Osteoblast (primary cell): ENCODE data around the gene DPPA5. TPM values are rescaled to one million over a fixed set of nuclear protein-coding genes. Genes with fewer than 3 reads are reported as not detected.
"Not testable (repeated sequence)": the region's sequence is repeated elsewhere in the genome, so short reads cannot be mapped to it uniquely, and the experiment has no call there.

Experiments
- DNase-seq: peaks from one replicate; pipeline ENCODE4 v3.0.0; 2011; ENCODE audit warnings: low spot score, mixed read lengths; ENCODE audit not compliant: insufficient read length; ENCODE audit errors: missing footprints
- H2AFZ ChIP-seq: 2 replicates; pipeline ENCODE4 v1.6.0; 2011; ENCODE audit warnings: mild to moderate bottlenecking, low read length
- H3K27ac ChIP-seq: 2 replicates; pipeline ENCODE4 v1.5.1; 2011; ENCODE audit warnings: mild to moderate bottlenecking, low read depth, low read length, moderate library complexity
- H3K27me3 ChIP-seq: 2 replicates; pipeline ENCODE4 v1.6.0; 2012; ENCODE audit warnings: mild to moderate bottlenecking, control low read depth, inconsistent platforms, low read length, moderate library complexity; ENCODE audit not compliant: insufficient read depth
- H3K36me3 ChIP-seq: 2 replicates; pipeline ENCODE4 v1.5.1; 2011; ENCODE audit warnings: mild to moderate bottlenecking, low read length, control low read depth, moderate library complexity; ENCODE audit not compliant: insufficient read depth
- H3K4me1 ChIP-seq: 2 replicates; pipeline ENCODE4 v1.5.1; 2011; ENCODE audit warnings: mild to moderate bottlenecking, low read length, control low read depth, moderate library complexity; ENCODE audit not compliant: insufficient read depth
- H3K4me2 ChIP-seq: 2 replicates; pipeline ENCODE4 v1.6.0; 2011; ENCODE audit warnings: mild to moderate bottlenecking, low read length; ENCODE audit not compliant: insufficient read depth
- H3K4me3 ChIP-seq: fragments of 200-600 bp; sonication (generic); 3 replicates; pipeline ENCODE4 v1.5.1; 2012; ENCODE audit warnings: mild to moderate bottlenecking, low read length, inconsistent platforms; ENCODE audit not compliant: insufficient read depth
- H3K79me2 ChIP-seq: 2 replicates; pipeline ENCODE4 v1.6.0; 2012; ENCODE audit warnings: mild to moderate bottlenecking, low read length, control low read depth, inconsistent platforms; ENCODE audit not compliant: insufficient read depth
- H3K9me3 ChIP-seq: 2 replicates; pipeline ENCODE4 v1.5.1; 2011; ENCODE audit warnings: low read depth, low read length, control low read depth
- H4K20me1 ChIP-seq: 2 replicates; pipeline ENCODE4 v1.6.0; 2012; ENCODE audit warnings: mild to moderate bottlenecking, low read length, control low read depth; ENCODE audit not compliant: insufficient read depth
- total RNA-seq: library from RNA; depleted of rRNA; stranded (reverse); fragments of >200 nt; gene quantifications from 2 replicates; pipeline ENCODE4 v1.2.3, GENCODE V29; 2012
- TF ChIP-seq, protein P1 (sequence below): IDR thresholded peaks from 2 replicates; pipeline ENCODE4 v1.5.1; 2011; ENCODE audit warnings: mild to moderate bottlenecking, low read depth, low read length, moderate library complexity; ENCODE audit errors: extremely low read depth

Gene DPPA5
- total RNA-seq, 1 donor, result not detected

DNA sequence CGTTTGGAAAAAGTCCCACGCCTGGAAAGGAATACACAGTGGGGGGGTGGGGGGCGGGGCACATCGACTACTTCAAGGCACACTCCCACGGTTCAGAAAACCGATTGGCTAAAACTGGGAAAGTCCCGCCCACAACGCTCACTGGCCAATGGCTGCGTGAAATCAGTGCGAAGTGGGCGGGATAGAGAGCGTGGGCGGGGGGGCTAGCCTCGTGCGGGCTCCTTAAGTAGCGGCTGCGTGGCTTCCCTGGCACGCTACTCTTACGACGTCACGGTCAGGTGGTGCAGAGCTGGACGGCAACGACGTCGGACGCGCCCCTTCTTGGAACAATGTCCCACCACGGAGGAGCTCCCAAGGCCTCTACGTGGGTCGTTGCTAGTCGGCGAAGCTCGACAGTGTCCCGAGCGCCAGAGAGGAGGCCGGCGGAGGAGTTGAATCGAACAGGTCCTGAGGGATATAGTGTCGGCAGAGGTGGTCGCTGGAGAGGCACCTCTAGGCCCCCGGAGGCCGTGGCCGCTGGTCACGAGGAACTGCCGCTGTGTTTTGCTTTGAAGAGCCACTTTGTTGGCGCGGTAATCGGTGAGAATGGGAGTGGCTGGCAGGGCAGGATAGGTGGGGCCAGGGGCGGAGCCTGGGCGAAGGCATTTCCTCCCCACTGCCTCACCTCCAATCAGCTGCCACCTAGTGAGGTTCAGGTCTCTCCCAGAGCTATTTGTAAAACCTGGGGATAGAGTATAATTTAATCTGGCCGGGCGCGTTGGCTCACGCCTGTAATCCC, 40.7 kb upstream of the DPPA5 start, which contains the start of gene DDX43:
DDX43 (plus strand) TSS at position 252 of the 778 bp plus-strand sequence; CDS start at position 330, 78 bp downstream.
- Histone ChIP-seq H3K27me3 (no peaks in the 10 kb centered on the region), H3K4me3 (peak within 1 kb of the TSS; percentile 54), H3K36me3 (no peaks in the 10 kb centered on the region), H4K20me1 (no peaks in the 10 kb centered on the region), H2AFZ (no peak within 1 kb of the TSS), H3K4me2 (no peak within 1 kb of the TSS), H3K4me1 (no peaks in the 10 kb centered on the region), H3K79me2 (no peaks in the 10 kb centered on the region), H3K27ac (peak within 1 kb of the TSS; percentile 33), H3K9me3 (no peaks in the 10 kb centered on the region)
- peak; percentile 88 for DNase-seq
- TF ChIP-seq, protein P1, sequence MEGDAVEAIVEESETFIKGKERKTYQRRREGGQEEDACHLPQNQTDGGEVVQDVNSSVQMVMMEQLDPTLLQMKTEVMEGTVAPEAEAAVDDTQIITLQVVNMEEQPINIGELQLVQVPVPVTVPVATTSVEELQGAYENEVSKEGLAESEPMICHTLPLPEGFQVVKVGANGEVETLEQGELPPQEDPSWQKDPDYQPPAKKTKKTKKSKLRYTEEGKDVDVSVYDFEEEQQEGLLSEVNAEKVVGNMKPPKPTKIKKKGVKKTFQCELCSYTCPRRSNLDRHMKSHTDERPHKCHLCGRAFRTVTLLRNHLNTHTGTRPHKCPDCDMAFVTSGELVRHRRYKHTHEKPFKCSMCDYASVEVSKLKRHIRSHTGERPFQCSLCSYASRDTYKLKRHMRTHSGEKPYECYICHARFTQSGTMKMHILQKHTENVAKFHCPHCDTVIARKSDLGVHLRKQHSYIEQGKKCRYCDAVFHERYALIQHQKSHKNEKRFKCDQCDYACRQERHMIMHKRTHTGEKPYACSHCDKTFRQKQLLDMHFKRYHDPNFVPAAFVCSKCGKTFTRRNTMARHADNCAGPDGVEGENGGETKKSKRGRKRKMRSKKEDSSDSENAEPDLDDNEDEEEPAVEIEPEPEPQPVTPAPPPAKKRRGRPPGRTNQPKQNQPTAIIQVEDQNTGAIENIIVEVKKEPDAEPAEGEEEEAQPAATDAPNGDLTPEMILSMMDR, result no peak

DNA sequence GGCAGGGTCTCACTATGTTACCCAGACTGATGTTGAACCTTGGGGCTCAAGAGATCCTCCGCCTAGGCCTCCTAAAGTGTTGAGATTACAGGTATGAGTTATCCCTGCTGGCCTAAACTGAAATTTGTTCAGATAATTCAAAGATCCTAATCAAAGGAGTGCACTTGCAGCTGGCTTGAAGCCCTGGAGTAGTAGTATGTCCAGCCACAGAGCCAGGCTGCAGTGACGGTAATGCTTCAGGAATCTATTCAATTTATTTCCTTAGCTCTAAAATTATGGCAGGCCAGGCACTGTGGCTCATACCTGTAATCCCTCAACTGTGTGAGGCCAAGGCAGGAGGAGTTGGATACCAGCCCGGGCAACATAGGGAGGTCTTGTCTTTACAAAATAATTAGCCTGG, 39.2 kb upstream of the DPPA5 start:
- Histone ChIP-seq H3K4me3 (no peak overlapping the region), H3K4me2 (no peak overlapping the region), H3K27me3 (no peaks in the 10 kb centered on the region), H3K4me1 (peaks cover 3% of the 10 kb centered on the region), H3K27ac (no peak overlapping the region), H3K79me2 (no peaks in the 10 kb centered on the region), H4K20me1 (no peaks in the 10 kb centered on the region), H2AFZ (no peak overlapping the region), H3K9me3 (no peaks in the 10 kb centered on the region), H3K36me3 (no peaks in the 10 kb centered on the region)
- peak; percentile 62 for DNase-seq
- TF ChIP-seq, protein P1, result no peak

DNA sequence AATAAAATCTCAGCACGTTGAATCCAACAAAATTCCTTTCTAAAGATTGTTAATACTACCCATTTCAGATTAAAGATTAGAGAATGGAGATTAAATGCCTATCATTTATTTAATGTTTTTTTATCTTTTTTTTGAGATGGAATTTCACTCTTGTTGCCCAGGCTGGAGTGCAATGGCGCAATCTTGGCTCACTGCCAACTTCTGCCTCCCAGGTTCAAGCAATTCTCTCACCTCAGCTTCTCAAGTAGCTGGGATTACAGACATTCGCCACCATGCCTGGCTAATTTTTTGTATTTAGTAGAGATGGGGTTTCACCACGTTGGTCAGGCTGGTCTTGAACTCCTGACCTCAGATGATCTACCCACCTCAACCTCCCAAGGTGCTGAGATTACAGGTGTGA, 38.1 kb upstream of the DPPA5 start:
- not testable (repeated sequence) for H3K4me2 ChIP-seq, H3K27me3 ChIP-seq, H3K9me3 ChIP-seq, H3K79me2 ChIP-seq, H3K4me1 ChIP-seq, H3K4me3 ChIP-seq, H3K27ac ChIP-seq, H2AFZ ChIP-seq, H3K36me3 ChIP-seq, DNase-seq, H4K20me1 ChIP-seq

DNA sequence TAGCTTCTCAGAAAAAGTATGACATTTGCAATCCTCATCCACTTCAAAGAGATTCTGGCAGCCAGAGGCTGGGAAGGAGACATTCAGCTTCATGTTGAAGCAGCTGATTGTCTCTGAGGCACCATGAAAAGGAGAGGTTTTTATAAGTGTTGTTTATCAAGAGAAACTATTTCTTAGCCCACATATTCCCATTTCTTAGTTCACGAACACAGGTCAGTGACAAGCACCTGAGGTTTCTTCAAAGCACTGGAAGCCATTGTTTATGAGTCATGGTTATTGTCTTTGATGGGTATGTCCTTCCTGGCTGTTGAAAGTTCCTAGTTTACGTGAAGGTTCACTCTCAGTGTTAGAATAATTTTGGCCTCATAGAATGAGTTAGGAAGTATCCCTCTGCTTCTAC, 37.6 kb upstream of the DPPA5 start:
- no peak for DNase-seq
- H3K4me3 ChIP-seq, result no peak overlapping the region
- no peaks in the 10 kb centered on the region for H3K36me3 ChIP-seq
- H3K27me3 ChIP-seq, result no peaks in the 10 kb centered on the region
- H3K27ac ChIP-seq, result no peak overlapping the region
- no peak overlapping the region for H2AFZ ChIP-seq
- TF ChIP-seq, protein P1, result no peak
- no peaks in the 10 kb centered on the region for H3K79me2 ChIP-seq
- H3K4me2 ChIP-seq, result no peak overlapping the region
- H4K20me1 ChIP-seq, result no peaks in the 10 kb centered on the region
- peaks cover 3% of the 10 kb centered on the region for H3K4me1 ChIP-seq
- no peaks in the 10 kb centered on the region for H3K9me3 ChIP-seq
